ENCODE measurements around the gene MBD5. TPM values are rescaled to one million over a fixed set of nuclear protein-coding genes. Genes with fewer than 3 reads are reported as not detected.
"Not testable (repeated sequence)": the region's sequence is repeated elsewhere in the genome, so short reads cannot be mapped to it uniquely, and the experiment has no call there.

MBD5 gene
- total RNA-seq, 2 experiments from 2014 or later = 13.8 to 46.3 TPM

DNA sequence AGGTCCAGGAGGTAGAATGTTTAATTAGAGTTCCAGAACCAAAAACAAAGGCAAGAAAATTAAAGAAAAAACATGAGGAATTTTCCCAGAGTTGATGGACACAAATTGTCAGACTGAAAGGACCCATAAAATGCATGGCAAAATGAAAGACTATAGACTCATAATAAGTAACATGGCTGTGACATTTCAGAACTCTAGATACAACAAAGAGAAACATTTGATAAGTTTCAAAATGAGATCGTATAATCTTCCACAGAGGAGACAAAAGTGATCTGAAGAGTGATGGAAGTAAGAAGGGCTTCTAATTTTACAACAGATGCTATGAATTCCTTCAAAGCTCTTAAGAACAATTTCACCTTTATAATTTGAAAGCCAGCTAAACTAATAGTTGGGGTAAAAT is 20.8 kb upstream of the MBD5 start:
- peaks cover 18% of the 10 kb centered on the region; the same call in 1 of the 2 replicates for H3K79me2 ChIP-seq (ENCODE audit: insufficient read depth, low read depth, low read length)
- ChIA-PET CTCF (ENCODE audit: unreplicated experiment) (no interaction called here), POLR2A (no interaction called here)
- no peak overlapping the region for H3K27ac ChIP-seq (ENCODE audit: low read depth, low read length, poor library complexity, severe bottlenecking)
- DNase-seq (ENCODE audit: low spot score) = no peak
- no peak overlapping the region for H3K4me2 ChIP-seq (ENCODE audit: low read length)
- intact Hi-C loops (cut with micrococcal nuclease; ENCODE audit: unreplicated experiment) = no loop called here
- peaks cover 5% of the 10 kb centered on the region; the same call in 1 of the 2 replicates for H3K36me3 ChIP-seq (ENCODE audit: insufficient read depth, low read length)
- H3K4me3 ChIP-seq (ENCODE audit: low read depth, low read length, poor library complexity, severe bottlenecking) = no peak overlapping the region
- H3K9me3 ChIP-seq (ENCODE audit: low read length) = peaks cover 14% of the 10 kb centered on the region; the same call in 1 of the 2 replicates
- no TSS peak for BruUV-seq (replicated peaks)
- H4K20me1 ChIP-seq (ENCODE audit: insufficient read depth, low read length) = 0 out of 2 replicates have a peak, but pooled peaks cover 6% of the 10 kb centered on the region
- no peak overlapping the region for H2AFZ ChIP-seq (ENCODE audit: low read length)
- H3K9me2 ChIP-seq (ENCODE audit: insufficient read depth, low read length) = no peaks in the 10 kb centered on the region
- H3K4me1 ChIP-seq (ENCODE audit: insufficient read depth, low read length, poor library complexity, severe bottlenecking) = no peaks in the 10 kb centered on the region
- TF ChIP-seq CTCF (conservative IDR thresholded peaks at IDR 0.05; ENCODE audit: low read length) = no peak
- no peak for TF ChIP-seq EZH2phosphoT487 (IDR thresholded peaks at IDR 0.05; ENCODE audit: borderline replicate concordance, low read depth, low read length)

DNA sequence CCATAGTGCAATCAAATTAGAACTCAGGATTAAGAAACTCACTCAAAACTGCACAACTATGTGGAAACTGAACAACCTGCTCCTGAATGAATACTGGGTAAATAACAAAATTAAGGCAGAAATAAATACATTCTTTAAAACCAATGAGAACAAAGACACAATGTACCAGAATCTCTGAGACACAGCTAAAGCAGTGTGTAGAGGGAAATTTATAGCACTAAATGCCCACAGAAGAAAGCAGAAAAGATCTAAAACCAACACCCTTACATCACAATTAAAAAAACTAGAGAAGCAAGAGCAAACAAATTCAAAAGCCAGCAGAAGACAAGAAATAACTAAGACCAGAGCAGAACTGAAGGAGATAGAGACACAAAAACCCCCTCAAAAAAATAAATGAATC is 18.5 kb upstream of the MBD5 start:
- peaks cover 17% of the 10 kb centered on the region; the same call in 1 of the 2 replicates for H3K79me2 ChIP-seq (ENCODE audit: insufficient read depth, low read depth, low read length)
- H3K27ac ChIP-seq (ENCODE audit: low read depth, low read length, poor library complexity, severe bottlenecking); POLR2A ChIA-PET; CTCF ChIA-PET (ENCODE audit: unreplicated experiment); H2AFZ ChIP-seq (ENCODE audit: low read length); DNase-seq (ENCODE audit: low spot score); BruUV-seq (replicated peaks); H3K4me1 ChIP-seq (ENCODE audit: insufficient read depth, low read length, poor library complexity, severe bottlenecking); H3K4me2 ChIP-seq (ENCODE audit: low read length); H3K9me2 ChIP-seq (ENCODE audit: insufficient read depth, low read length); H3K36me3 ChIP-seq (ENCODE audit: insufficient read depth, low read length); intact Hi-C loops (cut with micrococcal nuclease; ENCODE audit: unreplicated experiment); H3K4me3 ChIP-seq (ENCODE audit: low read depth, low read length, poor library complexity, severe bottlenecking); H3K9me3 ChIP-seq (ENCODE audit: low read length); H4K20me1 ChIP-seq (ENCODE audit: insufficient read depth, low read length): not testable (repeated sequence)

- Histone ChIP-seq H4K20me1 (ENCODE audit: insufficient read depth, low read length) (no peaks in the 10 kb centered on the region), H3K36me3 (ENCODE audit: insufficient read depth, low read length) (no peaks in the 10 kb centered on the region), H3K4me3 (ENCODE audit: low read depth, low read length, poor library complexity, severe bottlenecking) (no peak overlapping the region), H3K9me2 (ENCODE audit: insufficient read depth, low read length) (no peaks in the 10 kb centered on the region), H2AFZ (ENCODE audit: low read length) (no peak overlapping the region), H3K4me1 (ENCODE audit: insufficient read depth, low read length, poor library complexity, severe bottlenecking) (no peaks in the 10 kb centered on the region), H3K9me3 (ENCODE audit: low read length) (no peaks in the 10 kb centered on the region), H3K4me2 (ENCODE audit: low read length) (no peak overlapping the region), H3K79me2 (ENCODE audit: insufficient read depth, low read depth, low read length) (peaks cover 39% of the 10 kb centered on the region), H3K27ac (ENCODE audit: low read depth, low read length, poor library complexity, severe bottlenecking) (no peak overlapping the region)
- no TSS peak for BruUV-seq (replicated peaks)
- intact Hi-C loops (cut with micrococcal nuclease; ENCODE audit: unreplicated experiment) = no loop called here
- ChIA-PET CTCF (ENCODE audit: unreplicated experiment) (no interaction called here), POLR2A (interaction anchor here (0.7 kb wide), 1 partner anchor 18 kb away, joined by 4 read pairs; no protein-coding TSS in a partner anchor)
- TF ChIP-seq EZH2phosphoT487 (IDR thresholded peaks at IDR 0.05; ENCODE audit: borderline replicate concordance, low read depth, low read length) = no peak
- no peak for TF ChIP-seq CTCF (conservative IDR thresholded peaks at IDR 0.05; ENCODE audit: low read length)
- no peak for DNase-seq (ENCODE audit: low spot score)
Measured at GRCh38 chr2:148006249-148007007, 14.5 kb upstream of the MBD5 start.
